Stimulated activated CD8-positive, alpha-beta memory T cell treated with anti-CD3 and anti-CD28 coated beads, Interleukin-15, amount 100 ng/mL, for 1 hour (primary cell): ENCODE results near the gene TMA16.
A peak's percentile ranks its signal among the peaks of the same experiment; 100 is the strongest.
"Not testable (repeated sequence)": the region's sequence is repeated elsewhere in the genome, so short reads cannot be mapped to it uniquely, and the experiment has no call there.

Experiments
- DNase-seq: peaks from one replicate; pipeline ENCODE4 v3.0.0-alpha.2; 2020; ENCODE audit warnings: low read depth

Gene TMA16

DNA sequence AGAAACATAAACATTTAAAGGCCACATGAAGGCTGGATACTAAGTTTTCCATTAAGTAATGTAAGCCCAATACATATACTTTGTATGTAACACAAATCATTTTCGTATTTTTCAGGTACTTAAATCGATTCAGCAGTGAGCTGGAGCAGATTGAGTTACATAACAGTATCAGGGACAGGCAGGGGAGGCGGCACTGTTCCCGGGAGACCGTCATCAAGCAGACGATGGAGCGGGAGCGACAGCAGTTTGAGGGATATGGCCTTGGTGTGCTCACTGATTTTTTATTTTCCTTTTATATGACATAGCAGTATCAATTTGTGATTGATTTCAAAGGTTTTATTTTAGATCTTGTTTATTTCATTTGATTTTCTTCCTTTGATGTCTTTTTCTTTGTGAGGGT is 20.7 kb downstream of the TMA16 start:
- DNase-seq, result no peak

- DNase-seq, result no peak
Measured at GRCh38 chr4:163523791-163524365, 29.4 kb downstream of the TMA16 start.

GRCh38 chr4:163525982-163526381 is 31.5 kb downstream of the TMA16 start:
- DNase-seq, result no peak

DNA sequence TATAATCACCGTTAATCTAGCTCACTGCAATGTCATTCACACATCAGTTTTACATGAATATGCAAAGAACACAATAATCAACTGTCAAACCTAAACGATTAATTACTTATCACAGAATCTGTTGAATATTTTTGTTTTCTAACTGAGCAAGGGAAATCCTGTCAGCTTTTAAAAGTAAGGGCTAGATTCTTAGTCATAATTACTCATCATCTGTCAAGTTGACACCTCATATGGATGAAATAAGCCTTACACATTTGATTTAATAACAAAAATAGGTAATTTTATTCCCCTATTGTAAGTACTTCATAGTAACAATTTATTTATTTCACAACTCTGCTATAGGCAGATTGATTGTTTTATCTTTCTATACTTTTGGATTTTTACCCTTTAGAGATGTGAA is 32.7 kb downstream of the TMA16 start:
- DNase-seq, result no peak

GRCh38 chr4:163528653-163529052 is 34.2 kb downstream of the TMA16 start:
- no peak for DNase-seq

DNA sequence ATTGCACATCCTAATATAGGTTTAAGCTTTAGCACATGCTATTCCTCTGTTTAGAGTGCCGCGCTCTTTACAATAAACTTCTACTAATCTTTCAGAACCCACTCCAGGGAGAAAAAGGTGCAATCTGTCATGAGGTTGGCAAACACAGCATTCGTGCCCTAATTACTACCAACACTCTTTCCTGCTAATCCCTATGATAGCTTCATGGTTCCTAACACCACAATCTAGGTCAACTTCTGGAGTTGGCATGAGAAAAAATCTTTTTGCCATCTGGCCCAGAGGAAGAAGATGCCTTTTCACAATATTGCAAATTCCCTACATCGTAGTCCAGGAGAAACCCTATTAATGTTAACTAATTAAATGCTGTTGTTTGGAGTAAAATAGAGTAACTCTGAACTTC is 39.6 kb downstream of the TMA16 start:
- no peak for DNase-seq

DNA sequence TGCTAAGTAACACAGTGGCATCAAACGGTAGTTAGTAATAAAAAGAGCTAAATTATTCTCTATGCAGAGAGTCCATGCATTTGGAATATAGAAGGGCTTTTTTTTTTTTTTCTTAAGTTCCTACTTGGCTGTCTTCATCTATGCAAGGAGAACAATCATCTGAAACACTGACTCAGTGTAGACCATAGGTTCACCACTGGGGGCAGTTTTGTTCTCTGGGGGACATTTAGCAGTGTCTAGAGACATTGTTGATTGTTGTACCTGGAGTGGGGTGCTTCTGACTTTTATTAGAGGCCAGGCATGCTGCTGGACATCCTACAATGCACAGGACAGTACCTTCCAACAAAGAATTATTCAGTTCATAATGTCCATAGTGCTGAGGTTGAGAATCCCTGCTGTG is 41.2 kb downstream of the TMA16 start:
- DNase-seq, result no peak

- DNase-seq, result no peak
Measured at GRCh38 chr4:163536091-163536490, 41.6 kb downstream of the TMA16 start.

DNA sequence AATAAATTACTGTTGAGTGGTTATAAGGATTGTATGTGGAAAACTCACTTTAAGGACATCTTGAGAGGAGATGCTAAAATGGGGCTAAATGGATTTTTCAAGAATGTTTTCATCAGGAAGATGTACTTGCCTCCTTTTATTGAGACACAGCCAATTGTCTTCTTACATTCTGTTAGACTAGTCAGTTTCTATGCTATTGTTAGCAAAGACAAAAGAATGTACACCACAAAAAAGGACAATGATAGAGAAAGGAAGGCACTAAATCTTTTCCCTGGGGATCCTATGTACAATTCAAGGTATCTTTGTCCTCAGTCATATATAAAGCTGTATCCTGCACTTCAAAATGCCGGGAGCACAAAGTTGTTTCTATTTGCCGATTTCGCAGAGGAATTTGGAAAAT is 42.6 kb downstream of the TMA16 start:
- DNase-seq, result no peak

DNA sequence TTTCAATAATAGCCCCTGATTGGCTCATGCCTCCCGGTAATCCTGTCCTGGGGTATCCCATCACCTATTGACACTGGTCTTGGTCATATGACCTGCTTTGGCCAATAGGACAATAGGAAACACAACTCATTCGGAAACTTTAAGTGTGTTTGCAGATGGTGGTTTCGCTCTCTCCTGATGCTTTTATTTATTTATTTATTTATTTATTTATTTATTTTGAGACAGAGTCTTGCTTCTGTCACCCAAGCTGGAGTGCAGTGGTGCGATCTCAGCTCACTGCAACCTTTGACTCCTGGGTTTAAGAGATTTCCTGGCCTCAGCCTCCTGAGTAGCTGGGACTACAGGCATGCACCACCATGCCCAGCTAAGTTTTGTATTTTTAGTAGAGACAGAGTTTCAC is 44.3 kb downstream of the TMA16 start:
- DNase-seq, result not testable (repeated sequence)

- no peak for DNase-seq
Measured at GRCh38 chr4:163540448-163540847, 46.0 kb downstream of the TMA16 start.

- no peak for DNase-seq
Measured at GRCh38 chr4:163540977-163541376, 46.5 kb downstream of the TMA16 start.

- no peak for DNase-seq
Measured at GRCh38 chr4:163542275-163542674, 47.8 kb downstream of the TMA16 start.

DNA sequence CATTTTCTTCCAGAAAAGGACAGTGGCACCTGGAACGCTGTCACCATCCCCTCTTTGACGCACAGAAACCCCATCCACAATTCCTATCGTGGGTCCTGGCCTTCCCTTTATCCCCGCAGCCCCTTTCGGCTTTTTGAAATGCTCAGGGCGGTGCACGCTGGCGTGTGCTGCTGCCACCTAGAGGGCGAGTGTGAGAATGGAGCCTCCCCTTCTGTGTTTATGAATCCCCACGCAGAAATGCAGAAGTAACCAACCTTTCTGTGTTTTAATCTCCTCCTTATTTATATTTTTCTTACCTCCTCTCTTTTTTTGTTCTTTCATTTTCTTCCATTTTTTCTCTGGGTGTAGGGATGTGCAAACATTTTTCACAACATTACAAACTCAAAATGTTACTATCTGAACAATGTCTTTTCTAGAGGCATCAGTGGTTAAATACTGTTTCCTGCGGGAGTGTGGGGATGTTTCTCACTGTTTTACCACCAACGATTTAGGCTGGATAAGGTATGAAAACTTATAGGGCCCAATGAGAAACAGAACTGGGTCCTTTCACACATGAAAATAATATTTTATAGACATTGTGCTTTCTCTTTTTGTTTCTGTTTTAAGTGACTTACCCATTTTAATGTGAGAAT is 50.0 kb downstream of the TMA16 start:
- peak; percentile 38 for DNase-seq

DNA sequence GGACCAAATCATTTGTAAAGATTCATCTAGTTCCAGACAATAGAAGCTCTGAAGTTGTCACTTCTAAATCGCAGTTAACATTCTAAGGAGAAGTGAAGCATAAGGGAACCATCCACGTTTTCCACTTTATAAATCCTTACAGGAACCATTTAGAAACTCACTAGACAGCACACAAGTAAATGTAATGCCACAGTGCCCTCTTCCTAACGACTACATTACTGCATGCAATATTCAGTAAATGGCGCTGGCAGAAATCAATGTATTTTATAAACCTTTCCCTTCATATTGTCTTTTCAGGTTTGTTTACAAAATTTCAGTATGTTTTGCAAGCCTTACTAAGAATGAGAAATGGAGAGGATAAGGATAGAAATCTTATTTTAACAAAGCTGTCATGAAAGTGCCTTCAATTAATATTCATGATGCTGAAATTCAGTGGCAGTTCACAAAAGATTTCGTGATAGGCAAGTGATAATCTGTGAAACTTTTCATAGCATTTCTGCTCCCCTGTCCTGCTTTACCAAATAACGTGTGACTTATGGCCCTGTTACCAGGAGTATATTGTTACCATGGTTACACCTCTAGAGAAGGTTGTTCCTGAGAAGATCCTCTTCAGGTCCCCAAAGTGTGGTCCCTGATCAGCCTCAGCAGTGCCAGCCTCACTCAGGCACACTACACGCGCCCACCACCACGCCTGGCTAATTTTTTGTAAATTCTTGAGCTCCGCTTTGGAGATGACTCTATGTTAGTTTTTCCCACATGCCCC is 54.2 kb downstream of the TMA16 start:
- DNase-seq, result no peak

- DNase-seq, result no peak
Measured at GRCh38 chr4:163550869-163551267, 56.4 kb downstream of the TMA16 start.

DNA sequence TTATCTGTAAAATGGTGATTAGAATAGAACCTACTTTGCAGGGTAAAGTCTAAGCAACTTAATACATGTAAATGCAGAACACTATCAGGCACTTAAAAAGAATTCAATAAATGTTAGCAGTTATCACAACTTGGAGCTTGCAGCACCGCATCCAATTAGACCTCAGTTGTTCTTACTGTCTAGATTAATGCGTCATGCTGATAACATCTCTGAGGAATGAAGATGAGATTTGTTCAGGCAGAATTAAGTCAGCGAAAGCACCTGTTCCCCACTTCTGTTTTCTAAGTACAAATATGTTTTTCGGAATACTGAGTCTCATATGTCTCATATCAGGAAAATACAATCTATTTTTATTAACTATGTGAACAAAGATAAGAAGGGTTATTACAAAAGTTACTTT is 58.7 kb downstream of the TMA16 start:
- DNase-seq, result no peak

GRCh38 chr4:163554870-163555465 is 60.5 kb downstream of the TMA16 start:
- DNase-seq, result no peak

DNA sequence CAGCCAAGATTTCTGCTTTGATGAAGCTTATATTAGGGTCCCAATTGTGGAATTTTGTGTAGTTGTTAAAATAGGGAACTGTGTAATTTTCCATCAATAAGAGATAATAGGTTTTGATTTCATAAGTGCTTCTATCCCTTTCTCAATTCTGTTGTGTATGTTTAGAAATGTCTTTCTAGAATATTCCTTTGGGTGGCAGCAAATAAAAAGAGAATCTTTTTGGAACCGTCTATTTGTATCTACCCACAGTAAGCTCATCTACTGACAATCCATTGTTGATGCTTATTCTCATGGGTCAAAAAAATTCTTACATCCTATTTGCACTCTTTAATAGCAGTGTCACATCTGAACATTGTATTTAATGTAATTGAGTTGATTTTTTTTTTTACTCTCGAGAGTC is 61.7 kb downstream of the TMA16 start:
- no peak for DNase-seq

- DNase-seq, result no peak
Measured at GRCh38 chr4:163556650-163557391, 62.3 kb downstream of the TMA16 start.

DNA sequence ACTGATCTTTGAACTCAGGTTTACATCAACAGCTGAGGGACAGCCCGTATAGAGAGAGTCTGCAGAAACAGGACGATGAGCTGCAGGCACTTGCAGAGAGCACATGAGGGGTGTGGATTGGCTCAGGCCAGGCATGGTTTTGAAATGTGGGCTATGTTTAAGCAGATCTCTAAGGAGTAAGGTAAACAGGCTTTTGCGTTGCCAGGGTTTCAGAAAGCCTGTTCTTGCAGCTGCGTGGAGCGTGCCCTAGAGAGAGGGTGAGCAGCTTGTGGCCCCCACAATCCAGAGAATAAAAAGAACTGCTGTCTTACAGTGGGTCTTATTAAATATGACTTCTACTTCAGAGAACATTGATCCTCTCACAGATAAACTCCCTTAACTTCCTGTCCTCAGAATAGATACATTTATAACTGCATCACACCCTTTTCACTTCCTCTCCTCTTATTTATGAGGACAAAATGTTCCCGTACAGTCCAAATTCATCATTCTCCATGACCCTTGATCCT is 64.1 kb downstream of the TMA16 start:
- no peak for DNase-seq

- DNase-seq, result no peak
Measured at GRCh38 chr4:163562496-163562895, 68.0 kb downstream of the TMA16 start.
